HepG2 (cell line): ENCODE data around the gene CBFA2T2. TPM values are rescaled to one million over a fixed set of nuclear protein-coding genes. Genes with fewer than 3 reads are reported as not detected.

Source experiments
- DPF2 ChIP-seq: sonication (generic); formaldehyde crosslinking; IDR thresholded peaks from 2 replicates; pipeline ENCODE4 v1.4.0; 2020; ENCODE audit warnings: mild to moderate bottlenecking, low read depth, missing genetic modification reagents, borderline replicate concordance
- ELF4 ChIP-seq: sonication (generic); formaldehyde crosslinking; IDR thresholded peaks from 2 replicates; pipeline ENCODE4 v1.5.0; 2020; ENCODE audit warnings: missing genetic modification reagents, mild to moderate bottlenecking, moderate library complexity, borderline replicate concordance
- FOXC1 ChIP-seq: sonication (generic); formaldehyde crosslinking; IDR thresholded peaks from 2 replicates; pipeline ENCODE4 v1.8.0; 2022; ENCODE audit warnings: mild to moderate bottlenecking, missing genetic modification reagents, borderline replicate concordance
- MATR3 ChIP-seq: sonication (generic); formaldehyde crosslinking; IDR thresholded peaks from 2 replicates; pipeline ENCODE4 v1.4.0; 2020; ENCODE audit warnings: missing genetic modification reagents
- NKX3-1 ChIP-seq: sonication (generic); formaldehyde crosslinking; IDR thresholded peaks from 2 replicates; pipeline ENCODE4 v1.5.0; 2020; ENCODE audit warnings: missing genetic modification reagents
- PCBP2 ChIP-seq: fragments of 200-400 bp; formaldehyde crosslinking; optimal IDR thresholded peaks from 2 replicates; pipeline ENCODE3; 2018; ENCODE audit warnings: low read length, low read depth; ENCODE audit not compliant: poor library complexity, severe bottlenecking
- PITX1 ChIP-seq: sonication (generic); formaldehyde crosslinking; IDR thresholded peaks from 2 replicates; pipeline ENCODE4 v1.5.1; 2020; ENCODE audit warnings: mild to moderate bottlenecking, missing genetic modification reagents
- RBM39 ChIP-seq: fragments of 200-400 bp; formaldehyde crosslinking; IDR thresholded peaks from one replicate; pipeline ENCODE4 v1.6.1; 2018; ENCODE audit warnings: antibody characterized with exemption, mild to moderate bottlenecking, low read depth, low read length; ENCODE audit not compliant: poor library complexity, severe bottlenecking
- REXO4 ChIP-seq: sonication (generic); formaldehyde crosslinking; IDR thresholded peaks from 2 replicates; pipeline ENCODE4 v1.8.0; 2022; ENCODE audit warnings: missing genetic modification reagents, mild to moderate bottlenecking, borderline replicate concordance
- SMAD1 ChIP-seq: sonication (generic); formaldehyde crosslinking; IDR thresholded peaks from 2 replicates; pipeline ENCODE4 v1.4.0; 2020; ENCODE audit warnings: missing genetic modification reagents, low read depth, mild to moderate bottlenecking, borderline replicate concordance
- SMYD3 ChIP-seq: sonication (generic); formaldehyde crosslinking; IDR thresholded peaks from 2 replicates; pipeline ENCODE4 v1.8.1; 2023; ENCODE audit warnings: mild to moderate bottlenecking, missing genetic modification reagents
- SNRNP70 ChIP-seq: fragments of 200-400 bp; formaldehyde crosslinking; IDR thresholded peaks from 2 replicates; pipeline ENCODE4 v1.6.1; 2017; ENCODE audit warnings: mild to moderate bottlenecking, low read depth, low read length, moderate library complexity
- WIZ ChIP-seq: sonication (generic); formaldehyde crosslinking; IDR thresholded peaks from 2 replicates; pipeline ENCODE4 v1.5.1; 2020; ENCODE audit warnings: mild to moderate bottlenecking, missing genetic modification reagents
- ZBTB7B ChIP-seq: sonication (generic); formaldehyde crosslinking; IDR thresholded peaks from 2 replicates; pipeline ENCODE4 v1.4.0; 2020; ENCODE audit warnings: missing genetic modification reagents
- ZNF121 ChIP-seq: sonication (generic); formaldehyde crosslinking; IDR thresholded peaks from 2 replicates; pipeline ENCODE4 v1.5.0; 2020; ENCODE audit warnings: mild to moderate bottlenecking, missing genetic modification reagents
- ZNF329 ChIP-seq: sonication (generic); formaldehyde crosslinking; IDR thresholded peaks from 2 replicates; pipeline ENCODE4 v1.9.0; 2021; ENCODE audit warnings: low read depth, mild to moderate bottlenecking, missing genetic modification reagents
- ZNF501 ChIP-seq: sonication (generic); formaldehyde crosslinking; IDR thresholded peaks from 2 replicates; pipeline ENCODE4 v1.5.1; 2020; ENCODE audit warnings: mild to moderate bottlenecking, moderate library complexity, missing genetic modification reagents
- ZNF652 ChIP-seq: IDR thresholded peaks from 2 replicates; pipeline ENCODE4 v1.6.1; 2016; ENCODE audit warnings: low read depth, borderline replicate concordance
- ZNF776 ChIP-seq: sonication (generic); formaldehyde crosslinking; IDR thresholded peaks from 2 replicates; pipeline ENCODE4 v1.4.0; 2020; ENCODE audit warnings: mild to moderate bottlenecking, missing genetic modification reagents
- polyA plus RNA-seq, 8 experiments: library from polyadenylated mRNA; depleted of rRNA in 3 of 8; stranded (reverse) in 7 of 8; unstranded in 1 of 8; fragments of >200 nt; fragmentation: Illumina TruSeq in 4 of 8; extraction: Trizol in 4 of 8; gene quantifications; 2 replicates each; pipeline versions ENCODE4 v1.2.1 to v1.2.3, GENCODE V29; 2011 to 2016; ENCODE audit warnings: low read depth in 4 of 8, missing spikeins in 1 of 8, mixed read lengths in 1 of 8; ENCODE audit not compliant: insufficient read depth in 1 of 8
- total RNA-seq, 5 experiments: library from RNA; depleted of rRNA; stranded (reverse); fragments of >200 nt; fragmentation: Illumina TruSeq; extraction: Trizol; gene quantifications; 2 replicates each; pipeline ENCODE4 v1.2.3, GENCODE V29; 2016; ENCODE audit warnings: low read depth in 1 of 5
- TF ChIP-seq, protein P1 (sequence below): sonication (generic); formaldehyde crosslinking; IDR thresholded peaks from 2 replicates; pipeline ENCODE4 v1.9.0; 2021; ENCODE audit warnings: missing genetic modification reagents, borderline replicate concordance
- TF ChIP-seq, protein P2 (sequence below): sonication (generic); formaldehyde crosslinking; IDR thresholded peaks from 2 replicates; pipeline ENCODE4 v1.8.1; 2023; ENCODE audit warnings: mild to moderate bottlenecking, moderate library complexity, missing genetic modification reagents
- TF ChIP-seq, protein P3 (sequence below): sonication (generic); formaldehyde crosslinking; IDR thresholded peaks from 2 replicates; pipeline ENCODE4 v1.4.0; 2020; ENCODE audit warnings: missing genetic modification reagents
- TF ChIP-seq, protein P4 (sequence below): sonication (generic); formaldehyde crosslinking; IDR thresholded peaks from 2 replicates; pipeline ENCODE4 v1.8.1; 2023; ENCODE audit warnings: mild to moderate bottlenecking, missing genetic modification reagents

CBFA2T2 gene
- total and polyA plus RNA-seq, 2 of the 13 experiments (the other 11 are each of a cell fraction or from before 2014, with no cell fraction given), result 6.3 to 21.2 TPM

DNA sequence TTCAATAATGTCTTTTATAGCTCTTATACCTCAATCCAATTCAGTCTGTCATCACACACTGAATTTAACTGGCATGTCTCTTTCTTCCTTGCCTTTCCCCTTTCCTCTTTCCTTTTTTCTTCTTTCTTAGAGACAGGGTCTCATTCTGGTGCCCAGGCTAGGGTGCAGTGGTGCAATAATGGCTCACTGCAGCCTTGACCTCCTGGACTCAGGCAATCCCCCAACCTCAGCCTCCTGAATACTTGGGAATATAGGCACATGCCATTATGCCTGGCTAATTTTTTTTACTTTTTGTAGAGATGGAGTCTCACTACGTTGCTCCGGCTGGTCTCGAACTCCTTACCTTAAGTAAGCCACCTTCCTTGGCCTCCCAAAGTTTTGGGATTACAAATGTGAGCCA, 65.9 kb downstream of the CBFA2T2 start (continued):
- no peak for TF ChIP-seq DPF2
- TF ChIP-seq, protein P1, sequence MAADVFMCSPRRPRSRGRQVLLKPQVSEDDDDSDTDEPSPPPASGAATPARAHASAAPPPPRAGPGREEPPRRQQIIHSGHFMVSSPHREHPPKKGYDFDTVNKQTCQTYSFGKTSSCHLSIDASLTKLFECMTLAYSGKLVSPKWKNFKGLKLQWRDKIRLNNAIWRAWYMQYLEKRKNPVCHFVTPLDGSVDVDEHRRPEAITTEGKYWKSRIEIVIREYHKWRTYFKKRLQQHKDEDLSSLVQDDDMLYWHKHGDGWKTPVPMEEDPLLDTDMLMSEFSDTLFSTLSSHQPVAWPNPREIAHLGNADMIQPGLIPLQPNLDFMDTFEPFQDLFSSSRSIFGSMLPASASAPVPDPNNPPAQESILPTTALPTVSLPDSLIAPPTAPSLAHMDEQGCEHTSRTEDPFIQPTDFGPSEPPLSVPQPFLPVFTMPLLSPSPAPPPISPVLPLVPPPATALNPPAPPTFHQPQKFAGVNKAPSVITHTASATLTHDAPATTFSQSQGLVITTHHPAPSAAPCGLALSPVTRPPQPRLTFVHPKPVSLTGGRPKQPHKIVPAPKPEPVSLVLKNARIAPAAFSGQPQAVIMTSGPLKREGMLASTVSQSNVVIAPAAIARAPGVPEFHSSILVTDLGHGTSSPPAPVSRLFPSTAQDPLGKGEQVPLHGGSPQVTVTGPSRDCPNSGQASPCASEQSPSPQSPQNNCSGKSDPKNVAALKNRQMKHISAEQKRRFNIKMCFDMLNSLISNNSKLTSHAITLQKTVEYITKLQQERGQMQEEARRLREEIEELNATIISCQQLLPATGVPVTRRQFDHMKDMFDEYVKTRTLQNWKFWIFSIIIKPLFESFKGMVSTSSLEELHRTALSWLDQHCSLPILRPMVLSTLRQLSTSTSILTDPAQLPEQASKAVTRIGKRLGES (CRISPR knock-in tag), result no peak
- TF ChIP-seq SMYD3, result no peak
- TF ChIP-seq RBM39, result no peak
- TF ChIP-seq, protein P2, sequence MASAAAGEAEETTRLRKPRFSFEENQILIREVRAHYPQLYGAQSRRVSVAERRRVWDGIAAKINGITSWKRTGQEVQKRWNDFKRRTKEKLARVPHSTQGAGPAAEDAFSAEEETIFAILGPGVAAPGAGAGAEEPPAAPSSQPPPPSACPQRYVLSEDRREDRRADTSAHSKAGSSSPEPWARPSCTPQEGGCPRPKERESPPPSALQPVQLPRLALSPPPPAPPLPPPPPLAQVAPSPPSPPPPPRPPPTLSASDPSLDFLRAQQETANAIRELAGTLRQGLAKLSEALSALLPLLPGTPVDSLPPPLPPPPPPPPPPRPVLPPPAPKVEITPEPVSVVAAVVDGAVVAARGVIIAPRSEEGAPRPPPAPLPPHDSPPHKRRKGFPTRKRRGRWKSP (CRISPR knock-in tag), result no peak
- no peak for TF ChIP-seq ZNF329 (CRISPR knock-in tag)
- no peak for TF ChIP-seq ZNF652 (CRISPR knock-in tag)
- TF ChIP-seq REXO4 (CRISPR knock-in tag), result no peak
- no peak for TF ChIP-seq MATR3 (CRISPR knock-in tag)
- no peak for TF ChIP-seq PITX1 (CRISPR knock-in tag)
- no peak for TF ChIP-seq FOXC1 (CRISPR knock-in tag)
- TF ChIP-seq, protein P3, sequence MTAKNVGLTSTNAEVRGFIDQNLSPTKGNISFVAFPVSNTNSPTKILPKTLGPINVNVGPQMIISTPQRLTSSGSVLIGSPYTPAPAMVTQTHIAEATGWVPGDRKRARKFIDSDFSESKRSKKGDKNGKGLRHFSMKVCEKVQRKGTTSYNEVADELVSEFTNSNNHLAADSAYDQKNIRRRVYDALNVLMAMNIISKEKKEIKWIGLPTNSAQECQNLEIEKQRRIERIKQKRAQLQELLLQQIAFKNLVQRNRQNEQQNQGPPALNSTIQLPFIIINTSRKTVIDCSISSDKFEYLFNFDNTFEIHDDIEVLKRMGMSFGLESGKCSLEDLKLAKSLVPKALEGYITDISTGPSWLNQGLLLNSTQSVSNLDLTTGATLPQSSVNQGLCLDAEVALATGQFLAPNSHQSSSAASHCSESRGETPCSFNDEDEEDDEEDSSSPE (CRISPR knock-in tag), result no peak
- TF ChIP-seq ELF4, result no peak
- TF ChIP-seq SMAD1 (CRISPR knock-in tag), result no peak
- TF ChIP-seq ZNF501 (CRISPR knock-in tag), result peak; percentile 43; the same call in 1 of the 2 replicates
- 0 out of 2 replicates have a peak, but pooled peaks have one; percentile 31 for TF ChIP-seq ZBTB7B (CRISPR knock-in tag)
- TF ChIP-seq ZNF776 (CRISPR knock-in tag), result no peak
- TF ChIP-seq, protein P4, sequence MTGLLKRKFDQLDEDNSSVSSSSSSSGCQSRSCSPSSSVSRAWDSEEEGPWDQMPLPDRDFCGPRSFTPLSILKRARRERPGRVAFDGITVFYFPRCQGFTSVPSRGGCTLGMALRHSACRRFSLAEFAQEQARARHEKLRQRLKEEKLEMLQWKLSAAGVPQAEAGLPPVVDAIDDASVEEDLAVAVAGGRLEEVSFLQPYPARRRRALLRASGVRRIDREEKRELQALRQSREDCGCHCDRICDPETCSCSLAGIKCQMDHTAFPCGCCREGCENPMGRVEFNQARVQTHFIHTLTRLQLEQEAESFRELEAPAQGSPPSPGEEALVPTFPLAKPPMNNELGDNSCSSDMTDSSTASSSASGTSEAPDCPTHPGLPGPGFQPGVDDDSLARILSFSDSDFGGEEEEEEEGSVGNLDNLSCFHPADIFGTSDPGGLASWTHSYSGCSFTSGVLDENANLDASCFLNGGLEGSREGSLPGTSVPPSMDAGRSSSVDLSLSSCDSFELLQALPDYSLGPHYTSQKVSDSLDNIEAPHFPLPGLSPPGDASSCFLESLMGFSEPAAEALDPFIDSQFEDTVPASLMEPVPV (CRISPR knock-in tag), result no peak
- no peak for TF ChIP-seq WIZ (CRISPR knock-in tag)
- no peak for TF ChIP-seq SNRNP70
- TF ChIP-seq NKX3-1 (CRISPR knock-in tag), result no peak
- TF ChIP-seq PCBP2, result no peak
- TF ChIP-seq ZNF121 (CRISPR knock-in tag), result peak; percentile 89
